Progenitor cell of endocrine pancreas (in vitro differentiated cells): ENCODE measurements around the gene LRP4. TPM values are rescaled to one million over a fixed set of nuclear protein-coding genes. Genes with fewer than 3 reads are reported as not detected.

Experiments
- DNase-seq: peaks from one replicate; pipeline ENCODE4 v3.0.0; 2021; ENCODE audit warnings: low spot score; ENCODE audit not compliant: unreplicated experiment
- H3K27ac Mint-ChIP-seq: 2 replicates; pipeline ENCODE4 v1.8.0; 2021; ENCODE audit warnings: mild to moderate bottlenecking, moderate library complexity, mixed read lengths
- H3K27me3 Mint-ChIP-seq: 2 replicates; pipeline ENCODE4 v1.8.0; 2021; ENCODE audit warnings: mixed read lengths
- H3K36me3 Mint-ChIP-seq: 2 replicates; pipeline ENCODE4 v1.8.0; 2022; ENCODE audit warnings: mixed read lengths; ENCODE audit not compliant: insufficient read depth
- H3K4me1 Mint-ChIP-seq: 2 replicates; pipeline ENCODE4 v1.8.0; 2021; ENCODE audit warnings: low read depth, mixed read lengths
- H3K4me3 Mint-ChIP-seq: 2 replicates; pipeline ENCODE4 v1.8.0; 2021; ENCODE audit warnings: low read depth, mild to moderate bottlenecking, moderate library complexity, mixed read lengths
- H3K9me3 Mint-ChIP-seq: 2 replicates; pipeline ENCODE4 v1.8.0; 2021; ENCODE audit warnings: low read depth, mixed read lengths
- total RNA-seq: library from RNA; stranded (reverse); gene quantifications from 2 replicates; pipeline ENCODE4 v1.2.1, GENCODE V29; 2021
- TF ChIP-seq, protein P1 (sequence below): fragments of 200-600 bp; sonication (generic); IDR thresholded peaks from one replicate; pipeline ENCODE4 v1.5.0; 2021; ENCODE audit warnings: antibody characterized with exemption, mild to moderate bottlenecking; ENCODE audit not compliant: unreplicated experiment

LRP4 gene
- total RNA-seq, 1 donor from 2014 or later = 8.7 TPM

DNA sequence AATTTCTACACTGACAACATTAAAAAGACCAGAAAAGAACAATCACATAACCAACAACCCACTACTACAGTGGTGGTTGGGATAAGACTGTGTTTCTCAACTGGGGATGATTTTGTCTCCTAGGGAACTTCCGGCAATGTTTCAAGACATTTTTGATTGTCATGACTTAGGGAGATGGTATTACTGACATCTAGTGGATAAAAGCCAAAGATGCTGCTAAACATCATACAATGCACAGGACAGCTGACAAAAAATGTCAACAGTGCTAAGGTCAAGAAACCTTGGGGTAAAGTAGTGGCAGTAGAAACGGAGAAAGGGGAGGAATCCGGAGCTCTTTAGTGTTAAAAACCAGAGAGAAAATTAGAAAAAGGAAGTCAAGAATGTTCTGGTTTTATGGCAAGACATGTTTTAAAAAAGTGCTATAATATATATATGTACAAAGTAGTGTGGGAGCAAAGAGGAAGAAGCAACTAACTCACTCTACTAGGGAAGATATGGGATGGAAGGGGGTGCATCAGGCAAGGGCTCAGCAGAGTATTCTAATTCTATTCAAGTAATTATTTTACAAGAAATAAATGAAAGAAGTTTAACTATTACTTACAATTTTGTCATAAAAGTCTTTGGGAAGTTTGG is 109.4 kb downstream of the LRP4 start:
- no peak for DNase-seq
- no peaks in the 10 kb centered on the region for H3K4me1 Mint-ChIP-seq
- no peaks in the 10 kb centered on the region for H3K9me3 Mint-ChIP-seq
- peak overlapping the region; percentile 29 for H3K27ac Mint-ChIP-seq
- H3K27me3 Mint-ChIP-seq = no peaks in the 10 kb centered on the region
- no peak overlapping the region for H3K4me3 Mint-ChIP-seq
- peaks cover 19% of the 10 kb centered on the region for H3K36me3 Mint-ChIP-seq
- TF ChIP-seq, protein P1, sequence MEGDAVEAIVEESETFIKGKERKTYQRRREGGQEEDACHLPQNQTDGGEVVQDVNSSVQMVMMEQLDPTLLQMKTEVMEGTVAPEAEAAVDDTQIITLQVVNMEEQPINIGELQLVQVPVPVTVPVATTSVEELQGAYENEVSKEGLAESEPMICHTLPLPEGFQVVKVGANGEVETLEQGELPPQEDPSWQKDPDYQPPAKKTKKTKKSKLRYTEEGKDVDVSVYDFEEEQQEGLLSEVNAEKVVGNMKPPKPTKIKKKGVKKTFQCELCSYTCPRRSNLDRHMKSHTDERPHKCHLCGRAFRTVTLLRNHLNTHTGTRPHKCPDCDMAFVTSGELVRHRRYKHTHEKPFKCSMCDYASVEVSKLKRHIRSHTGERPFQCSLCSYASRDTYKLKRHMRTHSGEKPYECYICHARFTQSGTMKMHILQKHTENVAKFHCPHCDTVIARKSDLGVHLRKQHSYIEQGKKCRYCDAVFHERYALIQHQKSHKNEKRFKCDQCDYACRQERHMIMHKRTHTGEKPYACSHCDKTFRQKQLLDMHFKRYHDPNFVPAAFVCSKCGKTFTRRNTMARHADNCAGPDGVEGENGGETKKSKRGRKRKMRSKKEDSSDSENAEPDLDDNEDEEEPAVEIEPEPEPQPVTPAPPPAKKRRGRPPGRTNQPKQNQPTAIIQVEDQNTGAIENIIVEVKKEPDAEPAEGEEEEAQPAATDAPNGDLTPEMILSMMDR = peak; percentile 13

Other genes with a start within 250 kb of the LRP4 start
- 39.0 and 39.8 TPM in 2 replicates for gene ARHGAP1, start 217.9 kb downstream of the LRP4 start, total RNA-seq
- gene ZNF408, start 217.5 kb downstream of the LRP4 start, total RNA-seq = 11.6 and 13.7 TPM in 2 replicates
- 21.8 and 22.8 TPM in 2 replicates for gene F2, start 199.3 kb downstream of the LRP4 start, total RNA-seq
- 146 and 151 TPM in 2 replicates for gene CKAP5, start 72.3 kb downstream of the LRP4 start, total RNA-seq
- gene CSTPP1, start 18.2 kb upstream of the LRP4 start, total RNA-seq = 63.3 and 66.1 TPM in 2 replicates